CD4-positive, alpha-beta T cell treated with Interferon alpha-2 for 1 hour (primary cell): ENCODE results near the gene RNF150.

Experiments used
- DNase-seq, 2 donors: peaks; one replicate each; pipeline ENCODE4 v3.0.0-alpha.2; 2020 to 2022

RNF150 gene

DNA sequence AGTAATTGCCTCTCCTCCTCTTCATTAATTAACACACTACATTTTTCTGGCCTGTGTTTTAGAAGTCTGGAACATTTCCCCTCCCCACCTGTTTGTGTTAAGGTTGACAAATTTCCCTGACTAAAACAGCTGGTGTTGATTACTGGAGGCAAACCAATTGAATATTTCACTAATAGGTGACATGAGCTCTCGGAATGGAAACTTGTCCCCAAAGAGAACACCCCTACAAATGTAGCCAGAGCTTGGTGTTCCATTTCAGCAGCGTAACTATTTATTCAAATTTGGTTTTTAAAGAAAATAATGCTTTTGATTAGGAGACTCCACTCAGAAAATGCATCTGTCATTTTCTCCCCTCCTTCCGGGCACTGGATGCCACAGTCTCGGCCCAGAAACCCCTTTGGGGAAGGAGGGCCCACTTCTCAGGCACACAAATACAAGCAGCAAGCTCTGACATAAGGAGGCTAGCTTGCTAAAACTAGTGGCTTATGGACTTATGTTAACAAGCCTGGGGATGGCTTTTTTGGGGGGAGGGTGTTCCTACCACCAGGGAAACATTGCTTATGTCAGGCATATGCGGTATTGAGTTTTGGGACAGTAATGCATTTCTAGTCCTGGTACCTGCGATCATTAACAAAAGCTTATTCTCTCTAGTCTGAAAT, 2.2 kb downstream of the RNF150 start:
- DNase-seq: no peak

DNA sequence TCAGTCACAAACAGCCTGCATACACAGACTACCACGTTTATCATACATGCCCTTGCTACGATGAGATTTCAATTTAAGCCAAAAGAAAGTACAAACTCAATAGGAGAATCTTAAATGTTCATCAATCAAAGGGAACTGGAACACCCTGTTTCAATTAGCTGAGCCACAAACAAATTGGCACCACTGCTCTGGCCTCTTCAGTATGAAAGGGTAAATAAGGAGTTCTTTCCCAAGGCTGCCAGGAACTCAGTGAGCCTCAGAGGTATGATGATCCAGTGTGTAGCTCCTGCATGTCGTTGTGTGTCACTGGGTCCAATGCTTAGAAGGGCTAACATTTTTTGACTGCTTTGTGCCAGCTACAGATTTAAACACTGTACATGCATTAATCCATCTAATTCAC, 5.4 kb downstream of the RNF150 start:
- no peak for DNase-seq

DNA sequence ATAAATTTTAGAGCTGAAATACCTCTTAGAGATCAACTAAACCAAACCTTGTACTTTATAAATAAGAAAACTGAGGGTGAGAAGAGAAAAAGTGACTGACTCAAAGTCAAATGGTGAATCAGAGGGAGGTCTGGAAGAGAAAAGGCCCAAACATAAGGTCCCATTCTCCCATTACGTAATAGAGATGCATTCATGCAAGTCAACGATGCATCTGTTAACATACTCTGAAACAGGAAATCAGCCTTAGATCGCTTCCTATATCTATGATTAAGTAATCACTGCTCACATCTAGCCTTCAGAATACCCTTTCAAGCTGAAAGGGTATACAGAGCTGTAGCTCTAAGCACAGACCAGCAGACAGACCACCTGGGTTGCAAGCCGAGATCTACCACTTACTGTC, 6.5 kb downstream of the RNF150 start:
- DNase-seq: no peak

DNA sequence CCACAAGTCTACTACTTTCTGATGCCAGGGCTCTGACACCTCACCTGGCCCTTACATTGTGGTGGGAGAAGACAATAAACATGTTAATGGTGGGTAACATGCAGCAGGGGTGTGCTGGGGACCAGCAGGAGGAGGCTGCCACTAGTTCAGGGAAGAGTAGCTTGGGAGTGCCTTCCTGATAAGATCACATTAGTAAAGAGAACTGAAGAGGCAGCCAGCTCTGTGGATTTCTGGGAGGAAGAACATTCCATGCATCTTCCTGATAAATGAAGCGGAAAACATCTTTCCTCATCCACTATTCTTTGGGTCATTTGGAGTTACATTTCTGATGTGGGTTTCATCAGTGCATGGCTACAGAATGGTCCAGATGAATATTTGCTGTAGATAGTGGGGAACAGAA, 9.0 kb downstream of the RNF150 start:
- no peak for DNase-seq

DNA sequence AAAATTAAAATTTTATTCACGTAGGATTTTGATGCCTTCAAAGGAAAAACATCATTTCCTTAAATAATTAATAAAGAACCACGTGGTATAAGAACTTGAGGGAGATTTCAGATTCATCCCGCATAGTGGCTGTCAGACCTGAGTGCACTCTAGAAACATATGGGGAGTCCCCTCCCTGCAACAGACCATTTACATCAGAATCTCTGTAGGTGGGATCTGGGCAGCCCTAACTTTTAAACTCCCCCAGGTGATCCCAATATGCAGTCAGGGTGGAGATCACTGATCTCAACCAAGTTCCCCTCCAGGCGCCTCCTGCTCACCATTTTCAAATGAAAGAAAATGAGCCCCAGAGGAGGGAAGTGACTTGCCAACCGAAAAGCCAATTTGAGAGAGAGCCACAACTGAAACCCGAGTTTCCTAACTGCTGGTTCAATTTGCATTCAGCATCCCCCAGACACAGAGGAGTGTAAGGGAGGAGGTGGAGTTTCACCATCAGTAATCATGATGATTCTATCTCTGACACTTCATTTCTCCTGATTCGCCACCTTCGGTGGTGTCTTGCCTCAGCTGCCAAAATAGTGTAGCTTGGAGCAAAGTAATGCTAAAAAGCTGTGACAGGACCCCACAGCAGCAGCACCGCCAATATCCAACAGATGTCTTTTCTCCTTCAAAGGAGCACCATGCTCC, 11.4 kb downstream of the RNF150 start:
- DNase-seq: no peak

DNA sequence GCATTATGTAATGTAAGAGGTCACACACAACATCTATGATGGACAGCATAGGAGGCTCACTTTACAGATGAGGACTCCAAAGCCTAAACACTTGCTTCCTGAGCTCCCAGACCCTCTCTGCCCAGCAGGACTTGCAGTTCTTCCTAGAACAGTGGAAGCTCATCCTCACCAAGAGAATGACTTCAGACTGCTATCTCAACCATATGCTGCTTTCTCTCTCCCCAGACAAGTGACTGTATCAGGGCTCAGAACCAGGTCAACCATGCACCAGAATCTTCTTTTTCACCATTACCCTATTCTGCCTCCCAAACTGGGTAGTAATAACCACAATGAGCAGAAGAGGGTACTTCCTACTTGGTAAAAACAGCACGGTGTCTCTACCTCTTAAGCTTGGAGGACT, 12.2 kb downstream of the RNF150 start:
- DNase-seq: no peak

DNA sequence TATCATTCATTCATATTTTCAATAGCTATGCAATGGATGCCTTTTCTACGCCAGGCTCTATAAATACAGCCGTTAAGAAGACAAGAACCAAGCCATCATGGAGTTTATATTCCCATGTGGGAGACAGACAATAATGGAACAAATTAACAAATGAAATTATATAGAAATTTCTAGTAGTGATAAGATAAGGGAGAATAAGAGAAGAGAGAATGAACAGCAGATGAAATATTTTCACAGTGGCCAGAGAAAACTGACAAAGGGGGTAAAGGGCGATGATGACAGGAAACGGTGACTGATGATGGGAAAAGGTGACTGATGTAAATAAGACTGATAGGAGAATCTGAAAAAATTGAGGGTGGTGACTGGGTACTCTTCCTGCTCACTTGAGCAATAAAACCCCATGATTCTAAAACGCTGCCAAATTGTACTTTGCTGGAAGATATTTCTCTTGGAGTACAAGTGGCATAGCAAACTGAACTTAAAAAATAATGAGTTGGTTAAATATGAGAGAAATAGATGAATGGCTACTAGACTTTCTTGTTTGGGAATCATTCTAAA, 13.2 kb downstream of the RNF150 start:
- DNase-seq: no peak

DNA sequence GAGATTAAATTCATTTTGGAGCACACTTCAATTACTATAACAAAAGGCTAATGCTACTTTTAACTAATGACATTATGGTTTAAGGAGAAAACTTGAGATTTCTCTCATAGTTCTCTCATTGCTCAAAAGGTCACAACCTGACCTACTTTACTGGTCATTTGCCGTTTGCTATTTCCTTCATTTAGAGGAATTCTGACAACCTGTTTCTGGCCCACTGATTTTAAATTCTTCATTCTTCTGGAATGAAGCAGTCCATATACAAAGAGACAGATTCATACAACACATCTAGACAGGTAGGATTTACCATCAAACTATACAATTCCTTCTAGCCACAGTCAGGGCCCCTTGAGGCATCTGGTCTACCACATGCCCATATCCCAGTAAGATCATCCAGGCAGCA, 14.2 kb downstream of the RNF150 start:
- no peak for DNase-seq

DNA sequence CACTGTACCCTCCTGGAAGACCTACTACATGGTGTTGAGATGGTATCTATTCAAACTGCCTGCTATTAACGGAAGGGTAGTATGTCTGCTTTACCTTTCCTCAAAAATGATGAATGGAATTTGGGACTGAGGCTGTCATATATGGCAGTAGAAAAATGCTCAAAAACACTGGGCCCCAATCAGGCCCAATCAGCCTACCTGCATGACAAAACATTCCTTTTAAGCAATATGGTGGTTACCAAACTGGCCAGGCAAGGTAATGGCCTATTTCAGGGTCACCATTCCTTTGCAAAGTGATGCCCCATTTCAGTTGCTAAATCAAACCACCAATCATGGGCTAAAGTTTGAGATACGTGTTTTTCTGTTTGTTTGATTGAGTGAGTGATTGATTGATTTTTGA, 14.9 kb downstream of the RNF150 start:
- no peak for DNase-seq

DNA sequence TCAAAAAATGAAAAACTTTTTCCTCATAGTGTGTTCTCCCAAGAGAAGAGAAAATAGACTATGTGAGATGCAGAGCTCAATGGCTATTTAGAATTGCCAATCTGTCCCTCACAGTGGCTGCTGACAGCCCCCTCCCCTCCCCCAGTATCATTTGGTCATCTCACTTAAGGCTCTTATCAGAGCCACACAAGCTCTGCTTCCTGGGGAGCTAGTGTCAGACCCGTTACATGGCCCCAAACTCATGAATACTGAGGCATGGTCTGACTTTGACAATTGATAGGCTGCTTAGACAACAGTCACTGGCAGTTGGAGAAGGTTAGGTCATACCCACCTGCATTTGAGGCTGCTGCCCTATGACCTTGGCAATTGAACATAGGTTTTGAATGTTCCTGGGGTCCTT, 15.3 kb downstream of the RNF150 start:
- no peak for DNase-seq

DNA sequence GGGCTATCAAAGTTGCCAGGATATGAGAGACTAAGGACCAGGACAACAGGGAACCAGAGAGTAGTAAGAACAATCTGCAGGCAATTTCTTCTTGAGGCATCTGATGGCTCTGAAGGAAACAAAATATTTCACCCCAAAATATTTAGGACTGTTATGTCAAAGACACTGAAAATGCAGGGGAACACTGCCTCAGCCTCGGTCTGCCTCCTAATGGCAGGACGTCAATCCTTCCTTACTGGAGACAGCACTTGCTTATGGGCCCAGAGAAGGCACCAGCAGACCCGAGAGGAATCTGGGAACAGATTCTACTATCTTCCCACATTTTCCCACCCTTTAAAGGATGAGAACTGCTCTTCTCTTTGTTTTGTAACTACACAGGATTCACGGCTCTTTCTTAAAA, 23.3 kb downstream of the RNF150 start:
- no peak for DNase-seq

DNA sequence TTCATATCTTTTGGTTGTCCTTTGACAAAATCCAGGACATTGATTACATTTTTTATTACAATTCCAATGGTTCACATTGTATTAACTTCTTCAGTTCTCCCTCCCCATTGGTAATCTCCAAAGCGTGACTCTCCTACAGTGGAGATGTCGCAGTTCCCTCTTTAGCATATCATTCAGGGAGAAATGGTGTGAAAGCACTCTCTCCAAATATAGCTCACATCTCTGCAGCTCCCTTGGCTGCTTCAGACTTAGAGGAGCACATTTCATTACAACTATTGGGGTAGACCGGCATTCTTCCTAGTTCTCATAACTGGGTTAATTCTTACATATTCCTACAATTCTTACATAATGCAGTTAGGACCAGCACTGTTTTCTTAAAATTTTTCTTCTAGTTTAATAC, 25.3 kb downstream of the RNF150 start:
- no peak for DNase-seq

DNA sequence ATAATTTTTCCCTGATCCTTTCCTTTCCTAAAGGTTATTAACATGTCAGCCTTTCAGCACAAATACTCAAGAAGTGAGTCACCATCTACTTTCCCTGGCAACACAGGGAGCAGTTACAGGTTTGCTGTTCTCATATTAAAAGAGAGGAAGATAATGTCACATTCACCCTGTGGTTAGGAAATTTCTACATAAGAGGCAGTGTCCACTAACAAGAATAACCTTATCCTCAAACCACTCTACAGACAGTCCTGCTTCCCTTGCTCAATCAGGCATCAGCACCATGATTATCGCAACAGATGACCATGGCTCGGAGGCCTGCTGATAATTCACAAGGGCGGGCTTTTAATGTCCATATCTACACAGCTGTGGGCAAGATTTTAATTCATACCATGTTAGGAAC, 30.9 kb downstream of the RNF150 start:
- DNase-seq: no peak

DNA sequence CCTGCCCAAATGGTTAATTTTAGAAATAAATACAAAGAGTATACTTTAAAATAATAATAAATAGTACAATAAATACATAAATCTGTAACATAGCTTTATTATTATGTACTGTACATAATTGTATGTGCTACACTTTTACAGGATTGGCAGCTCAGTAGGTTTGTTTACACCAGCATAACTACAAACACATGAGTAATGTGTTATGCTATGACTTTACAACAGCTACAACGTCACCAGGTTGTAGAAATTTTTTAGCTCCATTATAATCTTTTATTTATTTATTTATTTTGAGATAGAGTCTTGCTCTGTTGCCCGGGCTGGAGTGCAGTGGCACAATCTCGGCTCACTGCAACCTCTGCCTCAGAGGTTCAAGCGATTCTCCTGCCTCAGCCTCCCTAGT, 31.8 kb downstream of the RNF150 start:
- DNase-seq: no peak

DNA sequence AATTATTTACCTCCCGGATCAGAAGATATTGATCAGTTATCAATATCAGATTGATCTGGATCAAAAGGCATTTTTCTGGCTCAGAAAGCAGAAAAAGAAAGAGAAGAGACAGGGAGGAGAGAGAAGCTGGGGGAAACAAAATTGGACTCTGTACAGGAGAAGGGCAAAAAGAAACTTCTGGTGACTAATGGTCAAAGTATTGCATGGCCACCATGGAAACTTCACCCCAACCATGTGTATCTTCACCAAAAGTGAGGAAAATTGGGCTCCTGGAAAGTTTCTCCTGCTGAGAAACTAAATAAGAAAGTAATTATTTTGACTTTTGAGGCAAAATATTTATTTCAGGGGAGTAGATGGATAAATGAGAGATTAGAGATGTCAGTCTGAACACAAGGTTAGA, 33.9 kb downstream of the RNF150 start:
- no peak for DNase-seq

DNA sequence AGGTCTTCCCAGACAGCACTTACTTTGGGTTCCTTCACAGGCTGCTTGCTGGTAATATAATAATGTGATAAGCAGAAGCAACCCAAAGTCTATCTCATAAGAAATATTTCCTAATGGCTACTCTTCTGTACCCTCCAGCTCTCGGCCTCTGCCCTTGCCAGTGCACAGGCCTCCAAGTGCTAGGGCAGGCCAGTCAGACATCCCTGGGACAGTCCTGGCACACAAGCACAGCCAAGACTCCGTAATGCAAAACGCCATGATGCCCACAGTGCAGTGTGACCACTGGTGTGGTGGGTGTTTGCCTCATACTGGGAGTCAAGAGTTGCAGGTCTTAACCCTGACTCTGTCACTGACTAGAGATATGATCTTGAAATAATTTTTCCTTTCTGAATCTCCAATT, 35.1 kb downstream of the RNF150 start:
- DNase-seq: no peak

DNA sequence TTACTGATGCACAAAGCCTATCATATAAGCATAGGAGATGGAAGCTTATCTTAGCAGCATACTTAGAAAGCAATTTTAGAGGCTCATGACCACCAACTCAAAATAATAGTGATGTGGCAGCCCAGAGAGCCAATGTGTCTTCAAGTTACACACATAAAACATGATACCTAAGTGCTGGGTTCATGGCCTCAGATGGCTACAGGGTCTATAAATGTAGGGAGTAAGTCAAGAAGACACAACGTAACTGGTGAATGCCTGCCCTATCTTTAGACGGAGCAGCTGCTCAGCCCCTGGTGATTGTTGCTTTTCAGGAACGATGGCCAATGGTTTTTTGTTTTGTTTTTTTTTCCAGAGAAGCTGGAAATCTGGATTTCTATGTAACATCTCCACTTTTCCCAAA, 42.8 kb downstream of the RNF150 start:
- DNase-seq: no peak

DNA sequence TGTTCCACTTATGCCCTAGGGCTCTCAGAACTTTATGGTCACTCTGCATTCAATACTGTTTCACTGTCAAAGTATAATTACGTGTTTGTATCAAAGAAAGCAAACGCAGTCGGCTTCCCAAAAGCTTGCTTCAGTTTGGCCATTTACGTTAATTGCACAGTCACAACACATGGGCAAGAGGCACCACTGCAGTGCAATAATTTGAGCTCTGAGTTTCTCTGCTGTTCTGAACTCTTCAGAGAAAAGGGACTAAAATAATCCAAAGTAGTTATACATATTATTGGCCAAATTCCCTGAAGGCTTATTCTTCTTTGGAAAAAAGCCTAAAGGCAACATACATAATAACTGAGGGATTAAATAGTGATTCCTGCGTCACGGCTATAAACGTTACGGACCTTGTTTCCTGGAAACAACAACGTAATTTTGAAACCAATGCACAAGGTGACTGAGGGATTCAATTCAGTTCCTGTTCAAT, 51.3 kb downstream of the RNF150 start:
- no peak for DNase-seq

DNA sequence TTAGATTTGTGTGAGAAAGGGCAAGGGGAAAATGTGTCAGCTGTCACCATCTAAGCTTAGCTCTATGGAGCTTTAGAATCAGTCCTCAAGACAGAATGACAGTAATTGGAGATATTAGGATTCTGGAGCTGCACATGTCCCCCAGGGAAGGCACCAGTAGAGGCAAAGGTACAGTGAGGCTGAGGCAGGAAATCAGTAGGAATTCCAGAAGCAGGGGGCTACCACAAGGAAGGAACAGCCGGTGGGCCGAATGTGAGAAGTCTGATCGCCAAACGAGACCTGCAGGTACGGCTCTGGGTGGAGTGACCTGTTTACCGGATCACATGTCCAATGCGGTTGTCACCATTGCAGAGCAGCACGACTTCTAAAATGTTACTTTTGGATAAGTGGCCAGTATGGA, 52.6 kb downstream of the RNF150 start:
- no peak for DNase-seq

DNA sequence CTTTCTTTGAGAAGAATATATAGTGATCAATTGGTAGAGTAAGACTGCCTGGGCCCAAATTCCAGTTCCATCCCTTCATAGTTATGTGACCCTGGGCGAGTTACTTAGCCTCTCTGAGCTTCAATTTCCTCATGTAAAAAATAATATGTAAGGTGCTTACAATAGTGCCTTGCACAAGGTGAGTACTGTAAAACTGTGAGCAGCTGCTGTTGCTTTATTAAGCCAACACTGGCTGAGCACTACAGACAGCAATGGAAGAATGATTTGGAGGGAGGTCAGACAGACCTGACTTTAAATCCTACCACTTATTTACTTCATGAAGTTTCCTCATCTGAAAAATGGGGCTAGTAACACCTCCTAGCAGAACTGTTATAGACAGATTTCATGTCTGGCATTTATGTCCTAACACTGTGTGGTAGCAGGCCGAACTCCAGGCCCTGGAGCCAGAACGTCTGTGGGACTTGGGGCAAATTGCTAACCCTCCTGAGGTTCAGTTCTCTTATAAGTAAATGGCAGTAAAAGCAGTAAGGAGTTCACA, 53.8 kb downstream of the RNF150 start:
- no peak for DNase-seq

DNA sequence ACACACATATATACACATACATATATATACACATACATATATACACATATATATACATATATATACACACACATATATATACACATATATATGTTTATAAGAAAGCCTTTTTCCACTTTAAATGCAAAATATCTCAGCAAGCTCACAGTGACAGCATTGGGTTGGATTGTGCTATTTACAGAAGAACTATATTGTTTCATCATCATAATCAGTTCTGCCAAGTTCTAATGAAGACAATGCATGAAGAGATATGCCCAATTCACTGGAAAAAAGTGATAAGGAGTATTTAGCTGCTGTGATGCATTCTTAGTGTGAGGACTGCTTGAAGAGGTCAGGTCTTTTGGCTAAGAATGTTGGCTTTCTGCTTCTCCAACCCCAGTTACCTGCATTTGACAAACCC, 54.4 kb downstream of the RNF150 start:
- DNase-seq: no peak

DNA sequence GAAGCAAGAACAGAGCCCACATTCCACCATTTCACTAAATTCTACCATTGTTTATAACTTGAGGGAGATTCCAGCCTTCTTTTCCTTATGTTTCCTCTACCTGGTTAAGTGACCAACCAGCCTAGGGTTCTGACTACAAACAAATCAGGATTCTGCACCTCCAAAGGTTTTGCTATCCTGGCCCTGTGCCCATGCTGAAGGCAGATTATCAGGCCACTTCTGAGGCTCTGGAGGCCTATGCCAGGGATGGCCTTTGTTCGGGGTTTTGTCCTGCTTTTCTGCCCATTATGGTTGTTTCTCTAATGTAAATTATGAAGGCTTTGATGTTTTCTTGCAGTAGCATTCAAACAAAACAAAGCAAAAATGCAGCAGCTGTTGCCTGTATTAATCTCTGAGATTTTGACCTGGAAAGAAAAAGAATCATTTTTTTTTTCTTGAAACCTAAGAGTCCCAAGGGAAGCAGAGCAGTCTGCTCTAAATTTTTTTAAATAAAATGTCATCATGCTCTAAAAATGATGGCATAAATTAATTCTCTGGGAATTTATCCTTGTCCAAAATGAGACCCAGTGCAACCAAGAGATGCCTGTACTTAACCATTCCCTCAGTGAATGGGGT, 55.6 kb downstream of the RNF150 start:
- no peak for DNase-seq

DNA sequence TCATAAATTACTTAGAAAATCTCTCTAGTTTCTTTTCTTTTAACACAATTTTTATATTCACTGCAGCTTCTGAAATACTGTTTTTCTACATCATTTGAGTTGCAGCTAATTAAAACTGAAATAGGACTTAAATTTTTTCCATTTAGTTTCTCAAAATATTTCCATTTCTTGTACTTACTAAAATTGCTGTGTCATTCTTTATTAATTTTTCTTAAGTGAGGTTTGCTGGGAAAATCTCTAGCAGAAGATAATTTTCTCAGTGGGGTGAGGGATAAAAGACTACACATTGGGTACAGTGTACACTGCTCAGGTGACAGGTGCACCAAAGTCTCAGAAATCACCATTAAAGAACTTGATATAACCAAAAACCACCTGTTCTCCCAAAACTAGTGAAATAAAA, 57.7 kb downstream of the RNF150 start:
- DNase-seq: no peak
